NCI-H82 treated with DMSO at 0.1 percent for 48 hours (cell line): Measurements from ENCODE around the gene REL.
"Not testable (repeated sequence)": the region's sequence is repeated elsewhere in the genome, so short reads cannot be mapped to it uniquely, and the experiment has no call there.

Experiments used
- DNase-seq: peaks from one replicate; lab custom pipeline; 2025; ENCODE audit not compliant: unreplicated experiment; lab: John Stamatoyannopoulos, UW

The REL gene

GRCh38 chr2:60881047-60881932, at the start of gene REL:
Gene REL (plus strand): TSS chr2:60881574. CDS start chr2:60881841, 267 bp downstream.
- peak; percentile 70 for DNase-seq

GRCh38 chr2:60831921-60832320, 49.5 kb upstream of the REL start:
- DNase-seq = no peak

- DNase-seq = no peak
Observed at GRCh38 chr2:60832621-60833020, 48.8 kb upstream of the REL start.

GRCh38 chr2:60834270-60834717, 47.1 kb upstream of the REL start:
- DNase-seq = no peak

- DNase-seq = no peak
Observed at GRCh38 chr2:60836491-60836890, 44.9 kb upstream of the REL start.

- DNase-seq = no peak
Observed at GRCh38 chr2:60837123-60837522, 44.3 kb upstream of the REL start.

GRCh38 chr2:60838481-60838880, 42.9 kb upstream of the REL start:
- DNase-seq = no peak

GRCh38 chr2:60839126-60839813, 42.1 kb upstream of the REL start:
- DNase-seq = no peak

- no peak for DNase-seq
Observed at GRCh38 chr2:60840880-60841279, 40.5 kb upstream of the REL start.

GRCh38 chr2:60843006-60843405, 38.4 kb upstream of the REL start:
- no peak for DNase-seq

GRCh38 chr2:60844105-60844504, 37.3 kb upstream of the REL start:
- no peak for DNase-seq

- no peak for DNase-seq
Observed at GRCh38 chr2:60847854-60848253, 33.5 kb upstream of the REL start.

- DNase-seq = no peak
Observed at GRCh38 chr2:60849187-60849586, 32.2 kb upstream of the REL start.

- DNase-seq = no peak
Observed at GRCh38 chr2:60852282-60852860, 29.0 kb upstream of the REL start.

GRCh38 chr2:60853531-60853930, 27.8 kb upstream of the REL start:
- DNase-seq = no peak

- DNase-seq = no peak
Observed at GRCh38 chr2:60855989-60856669, 25.2 kb upstream of the REL start.

GRCh38 chr2:60857056-60857455, 24.3 kb upstream of the REL start:
- DNase-seq = no peak

- DNase-seq = no peak
Observed at GRCh38 chr2:60858897-60859311, 22.5 kb upstream of the REL start.

- no peak for DNase-seq
Observed at GRCh38 chr2:60861736-60862135, 19.6 kb upstream of the REL start.

- DNase-seq = no peak
Observed at GRCh38 chr2:60862642-60863041, 18.7 kb upstream of the REL start.

GRCh38 chr2:60865361-60865760, 16.0 kb upstream of the REL start:
- DNase-seq = not testable (repeated sequence)
